SJCRH30 (cell line): ENCODE results near the gene IRX4. TPM values are rescaled to one million over a fixed set of nuclear protein-coding genes. Genes with fewer than 3 reads are reported as not detected.
"Not testable (repeated sequence)": the region's sequence is repeated elsewhere in the genome, so short reads cannot be mapped to it uniquely, and the experiment has no call there.

Source experiments
- DNase-seq, 2 experiments: peaks; one replicate each; pipeline ENCODE4 v3.0.0-alpha.2; 2015 to 2020
- H3K27ac ChIP-seq: fragments of 250-450 bp; sonication (Bioruptor Pico); 2 replicates; pipeline ENCODE4 v1.5.1; 2020; ENCODE audit warnings: mild to moderate bottlenecking, moderate library complexity
- H3K27me3 ChIP-seq: fragments of 250-450 bp; sonication (Bioruptor Pico); 2 replicates; pipeline ENCODE4 v1.5.1; 2020; ENCODE audit warnings: mild to moderate bottlenecking, moderate library complexity
- H3K36me3 ChIP-seq: fragments of 250-450 bp; sonication (Bioruptor Pico); 2 replicates; pipeline ENCODE4 v1.5.1; 2020; ENCODE audit warnings: mild to moderate bottlenecking, moderate library complexity
- H3K4me1 ChIP-seq: fragments of 250-450 bp; sonication (Bioruptor Pico); 2 replicates; pipeline ENCODE4 v1.5.1; 2020; ENCODE audit warnings: mild to moderate bottlenecking, moderate library complexity
- H3K4me3 ChIP-seq: fragments of 250-450 bp; sonication (Bioruptor Pico); 2 replicates; pipeline ENCODE4 v1.5.1; 2020; ENCODE audit warnings: mild to moderate bottlenecking, moderate library complexity
- H3K9me3 ChIP-seq: fragments of 250-450 bp; sonication (Bioruptor Pico); replicated peaks from 2 replicates; pipeline ENCODE4 v1.5.1; 2020; ENCODE audit warnings: mild to moderate bottlenecking, moderate library complexity
- total RNA-seq: library from RNA; depleted of rRNA; stranded (reverse); fragments of >200 nt; shearing (Covaris generic); gene quantifications from 2 replicates; pipeline ENCODE4 v1.2.3, GENCODE V29; 2014

IRX4 gene
- total RNA-seq, 1 experiment from 2014 or later, result not detected

DNA sequence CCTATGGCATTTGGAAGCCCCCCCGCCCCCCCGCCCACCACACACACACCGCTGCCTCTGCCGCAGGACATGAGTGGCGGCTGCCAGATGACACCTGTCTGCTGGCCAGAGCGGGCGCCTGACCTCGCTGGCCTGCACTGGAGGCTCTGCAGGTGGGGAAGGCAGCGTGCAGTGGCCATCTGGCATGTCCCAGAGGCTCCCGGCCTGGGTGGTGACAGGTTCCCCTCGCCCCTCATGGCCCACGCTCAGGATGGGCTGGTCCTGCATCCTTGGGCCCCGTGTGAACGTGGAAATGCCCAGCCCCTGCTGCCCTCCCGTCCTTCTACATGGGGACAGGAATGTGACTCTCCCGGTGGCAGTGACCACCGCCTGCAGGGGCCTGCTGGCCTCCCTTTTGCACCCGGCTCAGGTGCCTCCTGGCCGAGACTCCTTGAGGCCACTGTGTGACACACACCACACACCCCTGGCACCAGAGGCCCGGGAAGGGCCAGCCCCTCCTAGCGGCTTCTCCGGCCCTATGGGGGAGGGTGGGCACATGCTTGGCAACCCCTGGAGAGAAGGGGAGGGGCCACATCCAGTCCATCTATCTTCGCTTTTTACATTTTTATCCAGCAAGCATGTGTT, 30.3 kb downstream of the IRX4 start:
- Histone ChIP-seq H3K9me3 (no peaks in the 10 kb centered on the region), H3K27ac (no peak overlapping the region), H3K27me3 (no peaks in the 10 kb centered on the region), H3K4me3 (no peak overlapping the region), H3K4me1 (no peaks in the 10 kb centered on the region), H3K36me3 (no peaks in the 10 kb centered on the region)
- DNase-seq, result no peak

DNA sequence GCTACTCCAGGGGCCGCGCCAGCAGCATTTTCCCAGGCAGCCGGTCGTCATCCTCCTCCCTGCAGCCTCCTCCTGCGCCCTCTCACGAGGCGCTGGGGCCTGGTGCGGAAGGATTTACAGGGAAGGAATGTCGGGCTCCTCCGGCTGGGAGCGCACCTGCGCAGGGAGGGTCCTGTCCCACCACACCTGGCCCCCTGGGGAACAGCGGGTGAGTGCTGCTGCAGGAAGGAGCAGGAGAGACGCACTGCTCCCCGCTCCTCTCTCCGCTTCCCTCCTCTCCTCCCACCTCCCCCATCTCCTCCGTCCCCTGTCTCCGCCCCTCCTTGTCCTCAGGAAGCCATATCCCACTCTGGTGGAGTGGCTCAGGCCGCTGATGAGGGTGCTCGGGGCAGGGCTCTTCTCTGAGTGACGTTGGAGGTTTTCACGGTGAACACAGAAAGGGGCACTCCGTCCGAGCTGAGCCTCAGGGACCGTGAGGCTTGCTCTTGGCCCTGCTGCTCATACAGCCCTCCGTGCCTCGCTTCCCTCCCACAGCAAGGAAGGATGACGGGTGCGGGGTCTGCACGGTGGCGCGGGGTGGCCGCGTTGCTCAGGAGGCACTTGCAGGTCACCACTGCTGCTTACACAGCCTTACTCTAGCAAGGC, 31.3 kb downstream of the IRX4 start:
- H3K27me3 ChIP-seq, result no peaks in the 10 kb centered on the region
- DNase-seq, result no peak
- H3K36me3 ChIP-seq, result no peaks in the 10 kb centered on the region
- H3K9me3 ChIP-seq, result no peaks in the 10 kb centered on the region
- H3K4me3 ChIP-seq, result no peak overlapping the region
- no peaks in the 10 kb centered on the region for H3K4me1 ChIP-seq
- no peak overlapping the region for H3K27ac ChIP-seq

DNA sequence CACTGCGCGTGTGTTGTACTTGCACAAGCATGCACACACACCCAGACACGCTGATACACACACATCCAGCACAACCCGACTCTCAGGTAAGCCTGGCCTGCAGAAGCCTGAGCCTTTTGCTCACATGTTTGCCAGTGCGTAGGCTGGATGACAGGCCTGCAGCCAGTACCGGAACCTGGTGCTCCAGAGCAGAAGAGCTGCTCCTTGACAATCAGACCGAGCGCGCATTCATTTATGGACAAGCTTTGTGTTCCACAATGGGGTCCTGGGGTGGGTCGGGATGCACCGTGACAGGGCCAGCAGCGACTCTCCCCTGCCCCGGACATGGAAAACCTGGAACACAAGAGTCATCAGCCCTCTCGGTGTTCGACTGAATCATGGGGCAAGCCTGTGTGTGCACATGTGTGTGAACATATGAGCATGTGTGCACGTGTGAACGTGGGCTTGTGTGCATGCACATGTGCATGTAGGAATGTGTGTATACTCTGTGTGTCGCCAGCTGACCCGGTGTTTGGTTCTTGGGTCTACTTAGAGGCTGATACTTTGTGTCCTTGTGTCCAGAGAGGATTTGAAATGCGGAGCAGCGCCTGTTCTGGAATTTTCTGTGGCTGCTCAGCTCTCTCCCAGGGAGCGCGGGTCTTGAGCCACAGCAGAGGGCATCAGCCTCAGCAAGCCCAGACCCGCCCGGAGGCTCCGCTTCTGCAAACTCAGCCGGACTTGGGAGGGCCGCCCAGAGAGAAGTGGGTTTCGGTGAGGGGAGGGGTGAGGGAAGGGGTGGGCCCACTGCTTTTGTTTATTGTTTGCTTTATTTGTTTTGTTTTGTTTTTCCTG, 32.2 kb downstream of the IRX4 start:
- Histone ChIP-seq H3K27me3 (no peaks in the 10 kb centered on the region), H3K4me1 (no peaks in the 10 kb centered on the region), H3K27ac (no peak overlapping the region), H3K4me3 (no peak overlapping the region), H3K36me3 (no peaks in the 10 kb centered on the region), H3K9me3 (no peaks in the 10 kb centered on the region)
- DNase-seq, result no peak

DNA sequence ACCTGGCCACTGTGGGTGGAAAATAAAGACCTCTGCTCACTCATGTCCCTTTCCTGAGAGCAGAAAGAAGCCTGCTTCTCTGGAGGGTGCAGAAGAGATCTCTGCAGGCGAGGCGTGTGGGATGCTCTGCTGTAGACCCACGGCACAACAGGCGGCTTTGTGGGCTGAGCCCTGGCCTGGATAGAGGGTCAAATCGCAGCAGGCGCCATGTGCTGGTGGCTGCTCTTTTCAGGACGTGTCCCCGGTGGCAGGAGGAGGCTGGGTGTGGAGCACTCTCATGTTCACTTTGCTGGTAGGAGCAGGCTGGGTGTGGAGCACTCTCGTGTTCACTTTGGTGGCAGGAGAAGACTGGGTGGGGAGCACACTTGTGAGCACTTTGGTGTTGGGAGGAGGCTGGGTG, 35.1 kb downstream of the IRX4 start:
- no peaks in the 10 kb centered on the region for H3K9me3 ChIP-seq
- H3K36me3 ChIP-seq, result no peaks in the 10 kb centered on the region
- H3K4me3 ChIP-seq, result no peak overlapping the region
- no peaks in the 10 kb centered on the region for H3K4me1 ChIP-seq
- no peak overlapping the region for H3K27ac ChIP-seq
- DNase-seq, result no peak
- no peaks in the 10 kb centered on the region for H3K27me3 ChIP-seq

DNA sequence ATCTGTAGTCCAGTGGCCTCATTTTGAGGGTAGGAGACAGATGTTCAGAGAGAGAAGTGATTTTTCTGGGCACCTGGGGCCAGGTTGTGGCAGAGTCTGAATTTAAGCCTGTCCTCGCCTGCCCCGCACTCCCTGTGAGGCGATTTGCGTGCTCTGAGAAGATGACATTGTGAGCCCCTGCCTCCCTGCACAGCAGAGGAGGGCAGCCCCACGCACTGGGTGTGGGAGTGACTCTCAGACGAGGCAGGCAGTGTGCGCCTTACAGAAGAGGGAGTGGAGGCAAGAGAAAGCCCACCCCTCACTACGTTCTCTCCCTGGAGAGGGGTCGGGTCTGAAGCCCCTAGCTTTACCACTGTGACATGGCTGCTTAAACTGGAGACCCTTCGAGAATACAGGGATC, 35.7 kb downstream of the IRX4 start:
- H3K36me3 ChIP-seq, result no peaks in the 10 kb centered on the region
- no peaks in the 10 kb centered on the region for H3K4me1 ChIP-seq
- no peak for DNase-seq
- H3K27me3 ChIP-seq, result no peaks in the 10 kb centered on the region
- H3K27ac ChIP-seq, result no peak overlapping the region
- no peaks in the 10 kb centered on the region for H3K9me3 ChIP-seq
- no peak overlapping the region for H3K4me3 ChIP-seq

DNA sequence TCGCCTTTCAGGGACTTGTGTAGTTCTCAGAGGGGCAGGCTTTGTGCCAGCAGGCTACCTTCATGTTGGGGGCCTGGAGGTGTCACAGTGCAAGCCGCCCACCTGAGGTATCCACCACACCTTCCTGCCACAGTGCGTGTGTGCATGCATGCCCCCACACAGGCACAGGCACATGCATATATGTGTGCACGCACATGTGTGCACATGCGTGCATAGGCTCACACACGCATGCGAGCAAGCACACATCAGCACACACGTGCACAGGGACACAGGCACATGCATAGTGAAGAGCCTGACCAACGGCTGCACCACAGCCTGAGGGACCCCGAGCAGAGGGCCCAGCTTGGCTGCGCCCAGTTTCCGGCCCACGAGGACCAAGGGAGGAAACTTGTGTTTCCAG, 36.1 kb downstream of the IRX4 start:
- H3K4me1 ChIP-seq, result no peaks in the 10 kb centered on the region
- no peaks in the 10 kb centered on the region for H3K36me3 ChIP-seq
- H3K9me3 ChIP-seq, result no peaks in the 10 kb centered on the region
- no peaks in the 10 kb centered on the region for H3K27me3 ChIP-seq
- DNase-seq, result no peak
- no peak overlapping the region for H3K4me3 ChIP-seq
- H3K27ac ChIP-seq, result no peak overlapping the region

DNA sequence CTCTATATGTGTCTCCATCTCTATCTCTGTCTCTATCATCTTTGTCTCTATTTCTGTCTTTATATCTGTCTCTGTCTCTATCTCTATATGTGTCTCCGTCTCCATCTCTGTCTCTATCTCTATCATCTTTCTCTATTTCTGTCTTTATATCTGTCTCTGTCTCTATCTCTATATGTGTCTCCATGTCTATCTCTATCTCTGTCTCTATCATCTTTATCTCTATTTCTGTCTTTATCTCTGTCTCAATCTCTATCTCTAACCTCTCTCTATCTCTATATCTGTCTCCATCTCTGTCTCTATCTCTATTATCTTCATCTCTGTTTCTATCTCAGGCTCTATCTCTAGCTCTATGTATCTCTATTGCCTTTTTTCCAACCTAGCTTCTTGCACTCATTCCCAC, 37.0 kb downstream of the IRX4 start:
- no peaks in the 10 kb centered on the region for H3K9me3 ChIP-seq
- no peaks in the 10 kb centered on the region for H3K4me1 ChIP-seq
- no peak for DNase-seq
- H3K36me3 ChIP-seq, result no peaks in the 10 kb centered on the region
- no peak overlapping the region for H3K27ac ChIP-seq
- no peak overlapping the region for H3K4me3 ChIP-seq
- no peaks in the 10 kb centered on the region for H3K27me3 ChIP-seq

DNA sequence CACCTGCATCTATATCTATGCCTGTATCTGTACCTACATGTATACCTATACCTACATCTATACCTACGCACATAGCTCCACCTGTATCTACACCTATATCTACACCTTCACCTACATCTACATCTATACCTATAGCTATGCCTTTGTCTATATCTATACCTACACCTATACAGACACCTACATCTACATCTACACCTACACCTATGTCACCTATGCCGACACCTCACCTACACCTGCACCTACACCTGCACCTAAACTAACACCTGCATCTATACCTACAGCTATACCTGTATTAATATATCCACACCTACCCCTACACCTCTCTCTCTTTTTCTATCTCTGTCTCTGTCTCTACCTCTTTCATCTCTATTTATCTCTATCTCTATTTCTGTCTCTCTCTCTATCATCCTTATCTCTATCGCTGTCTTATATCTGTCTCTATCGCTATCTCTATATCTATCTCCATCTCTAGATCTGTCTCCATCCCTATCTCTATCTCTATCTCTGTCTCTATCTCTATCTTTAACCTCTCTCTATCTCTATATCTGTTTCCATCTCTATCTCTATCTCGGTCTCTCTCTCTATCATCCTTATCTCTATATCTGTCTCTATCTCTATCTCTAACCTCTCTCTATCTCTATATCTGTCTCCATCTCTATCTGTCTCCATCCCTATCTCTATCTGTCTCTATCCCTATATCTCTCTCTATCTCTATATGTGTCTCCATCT, 37.9 kb downstream of the IRX4 start:
- Histone ChIP-seq H3K4me3 (no peak overlapping the region), H3K9me3 (no peaks in the 10 kb centered on the region), H3K27ac (no peak overlapping the region), H3K4me1 (no peaks in the 10 kb centered on the region), H3K27me3 (no peaks in the 10 kb centered on the region), H3K36me3 (no peaks in the 10 kb centered on the region)
- no peak for DNase-seq

DNA sequence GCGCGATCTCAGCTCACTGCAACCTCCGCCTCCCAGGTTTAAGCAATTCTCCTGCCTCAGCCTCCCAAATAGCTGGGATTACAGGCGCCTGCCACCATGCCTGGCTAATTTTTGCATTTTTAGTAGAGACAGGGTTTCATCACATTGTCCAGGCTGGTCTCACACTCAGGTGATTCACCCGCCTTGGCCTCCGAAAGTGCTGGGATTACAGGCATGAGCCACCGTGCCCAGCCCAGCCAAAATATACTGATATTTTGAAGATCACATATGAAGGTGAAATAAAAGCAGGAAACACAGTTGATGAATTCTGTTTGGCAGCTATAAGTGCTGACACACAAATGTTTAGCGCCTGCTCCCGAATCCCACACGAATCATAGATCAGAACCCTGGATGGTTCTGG, 39.0 kb downstream of the IRX4 start:
- not testable (repeated sequence) for H3K4me1 ChIP-seq, H3K36me3 ChIP-seq, DNase-seq, H3K27me3 ChIP-seq, H3K27ac ChIP-seq, H3K9me3 ChIP-seq, H3K4me3 ChIP-seq

DNA sequence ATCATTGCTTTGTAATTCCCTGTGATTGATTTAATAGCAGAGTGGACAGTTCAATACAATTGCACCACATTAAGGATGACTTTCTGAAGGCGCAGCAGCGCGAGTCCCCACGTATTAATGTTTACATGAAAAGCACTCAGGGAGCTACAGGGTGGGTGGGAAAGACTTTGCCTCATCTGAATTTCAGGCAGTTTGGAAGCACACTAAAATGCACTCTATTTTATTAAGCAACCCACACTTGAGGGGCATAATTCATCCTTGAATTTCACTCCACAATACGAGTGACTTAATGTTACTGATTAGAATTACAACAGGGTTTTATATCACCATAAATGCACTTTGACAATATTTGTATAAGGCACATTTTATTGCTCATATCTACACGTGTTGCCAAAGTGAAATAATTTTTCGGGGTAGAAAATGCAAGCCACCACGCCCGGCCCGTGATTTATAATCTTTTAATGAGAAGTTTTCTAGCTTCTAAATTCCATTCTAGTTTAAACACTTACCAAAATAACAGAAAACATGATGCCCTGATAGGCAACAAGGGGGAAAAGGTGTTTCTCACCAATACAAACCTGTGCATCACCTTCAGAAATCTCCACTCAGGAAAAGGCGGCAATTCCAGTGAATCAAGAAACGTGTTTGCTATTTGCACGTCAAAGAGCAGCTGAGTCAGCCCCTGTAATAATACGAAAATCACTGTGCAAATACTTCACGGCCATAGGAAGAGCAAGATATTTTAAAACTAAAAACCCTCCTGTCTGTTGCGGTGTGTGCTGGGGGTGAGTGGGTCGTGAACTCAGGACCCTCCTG, 40.5 kb downstream of the IRX4 start:
- no peak overlapping the region for H3K4me3 ChIP-seq
- H3K9me3 ChIP-seq, result no peaks in the 10 kb centered on the region
- H3K36me3 ChIP-seq, result no peaks in the 10 kb centered on the region
- H3K27ac ChIP-seq, result no peak overlapping the region
- DNase-seq, result no peak
- H3K4me1 ChIP-seq, result no peaks in the 10 kb centered on the region
- H3K27me3 ChIP-seq, result no peaks in the 10 kb centered on the region; the same call in 1 of the 2 replicates

DNA sequence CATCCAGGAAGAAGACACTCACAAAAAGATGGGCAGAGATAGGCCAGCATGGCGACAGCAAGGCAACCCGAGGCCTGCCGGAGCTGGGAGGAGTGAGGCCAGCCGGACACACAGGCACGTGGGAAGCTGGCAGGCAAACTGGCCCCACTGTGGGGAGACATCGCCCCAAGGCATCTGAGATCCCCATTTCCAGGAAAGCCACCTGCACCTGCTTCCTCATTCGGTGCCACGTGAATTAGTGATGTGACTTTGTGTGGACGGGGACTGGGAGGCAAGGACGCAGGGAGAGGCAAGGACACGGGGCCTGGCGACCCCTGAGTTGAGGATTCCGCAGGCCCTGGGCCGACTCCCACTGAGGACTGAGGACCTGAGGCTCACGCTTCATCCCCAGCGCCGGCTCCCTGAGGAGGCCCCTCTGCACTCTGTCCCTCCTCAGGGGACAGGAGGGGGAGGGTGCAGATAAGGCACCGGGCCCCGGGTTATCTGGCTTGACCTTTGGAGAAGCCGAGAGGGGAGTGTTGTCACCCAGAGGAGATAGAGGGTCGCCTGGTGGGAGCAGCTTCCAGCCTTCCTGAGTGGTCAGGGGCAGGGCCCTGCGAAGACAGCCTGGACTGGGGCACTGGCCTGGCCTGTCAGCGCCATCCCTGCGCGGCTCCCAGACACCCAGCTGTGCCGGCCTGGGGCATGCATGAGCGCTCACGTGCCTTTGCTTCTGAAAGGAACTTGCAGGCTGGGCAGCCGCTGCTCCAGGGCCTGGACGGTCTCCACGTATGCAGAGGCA, 41.8 kb downstream of the IRX4 start:
- Histone ChIP-seq H3K9me3 (no peaks in the 10 kb centered on the region), H3K27ac (no peak overlapping the region), H3K36me3 (no peaks in the 10 kb centered on the region), H3K4me3 (no peak overlapping the region), H3K4me1 (no peaks in the 10 kb centered on the region), H3K27me3 (no peaks in the 10 kb centered on the region; the same call in 1 of the 2 replicates)
- no peak for DNase-seq

DNA sequence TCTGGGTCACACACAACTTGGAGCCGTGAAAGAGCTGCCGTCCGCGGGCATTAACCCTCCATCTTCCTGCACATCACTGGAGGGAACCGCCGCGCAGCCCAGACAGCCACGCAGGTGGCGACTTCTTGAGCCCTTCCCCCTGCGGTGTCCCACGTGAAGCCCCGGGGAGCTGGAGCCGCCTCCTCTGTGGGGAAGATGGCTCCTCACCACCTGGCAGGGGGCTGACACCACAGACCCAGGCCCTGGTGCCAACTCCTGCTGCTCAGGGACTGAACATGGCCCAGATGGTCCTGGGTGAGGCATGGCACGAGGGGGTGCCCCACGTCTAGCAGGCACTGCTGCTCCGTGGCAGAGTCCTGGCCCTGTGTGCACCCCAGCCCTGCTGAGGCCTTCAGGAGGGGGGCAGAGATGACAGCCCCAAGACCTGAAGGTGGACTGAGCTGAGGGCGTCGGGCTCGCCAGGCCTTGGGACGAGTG, 42.6 kb downstream of the IRX4 start:
- Histone ChIP-seq H3K4me3 (no peak overlapping the region), H3K27ac (no peak overlapping the region), H3K4me1 (no peaks in the 10 kb centered on the region), H3K9me3 (no peaks in the 10 kb centered on the region), H3K36me3 (no peaks in the 10 kb centered on the region), H3K27me3 (no peaks in the 10 kb centered on the region; the same call in 1 of the 2 replicates)
- no peak for DNase-seq

DNA sequence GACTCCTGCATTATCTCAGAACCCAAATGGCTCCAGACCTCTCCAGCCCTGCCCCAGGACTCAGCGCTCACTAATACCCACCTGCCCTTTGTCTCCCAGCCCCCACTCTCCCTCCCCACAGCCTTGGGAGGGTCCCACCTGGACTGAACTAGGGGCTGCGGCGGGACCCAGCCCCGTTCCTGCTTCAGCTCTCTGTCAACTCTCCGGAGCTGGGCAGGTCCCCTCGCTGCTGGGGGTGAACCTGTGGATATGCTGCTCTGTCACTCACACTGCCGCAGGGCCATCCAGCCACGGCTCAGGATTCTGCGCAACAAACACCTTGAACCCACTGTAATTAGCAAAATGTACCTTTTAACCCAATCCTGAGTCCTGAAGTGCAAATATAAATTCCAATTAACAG, 44.7 kb downstream of the IRX4 start:
- no peaks in the 10 kb centered on the region for H3K36me3 ChIP-seq
- DNase-seq, result no peak
- H3K9me3 ChIP-seq, result no peaks in the 10 kb centered on the region
- no peak overlapping the region for H3K4me3 ChIP-seq
- no peaks in the 10 kb centered on the region for H3K4me1 ChIP-seq
- H3K27ac ChIP-seq, result no peak overlapping the region
- H3K27me3 ChIP-seq, result no peaks in the 10 kb centered on the region; the same call in 1 of the 2 replicates
